Medulla oblongata (tissue), 1 donor: ENCODE measurements around the gene VAC14.
A peak's percentile ranks its signal among the peaks of the same experiment; 100 is the strongest.
"Not testable (repeated sequence)": the region's sequence is repeated elsewhere in the genome, so short reads cannot be mapped to it uniquely, and the experiment has no call there.

Experiments used
- DNase-seq: peaks from one replicate; pipeline ENCODE4 v3.0.0-alpha.2; 2015; ENCODE audit errors: extremely low spot score

VAC14 gene

GRCh38 chr16:70743791-70744190, 57.2 kb downstream of the VAC14 start:
- DNase-seq: no peak

GRCh38 chr16:70742967-70743366, 58.0 kb downstream of the VAC14 start:
- not testable (repeated sequence) for DNase-seq

DNA sequence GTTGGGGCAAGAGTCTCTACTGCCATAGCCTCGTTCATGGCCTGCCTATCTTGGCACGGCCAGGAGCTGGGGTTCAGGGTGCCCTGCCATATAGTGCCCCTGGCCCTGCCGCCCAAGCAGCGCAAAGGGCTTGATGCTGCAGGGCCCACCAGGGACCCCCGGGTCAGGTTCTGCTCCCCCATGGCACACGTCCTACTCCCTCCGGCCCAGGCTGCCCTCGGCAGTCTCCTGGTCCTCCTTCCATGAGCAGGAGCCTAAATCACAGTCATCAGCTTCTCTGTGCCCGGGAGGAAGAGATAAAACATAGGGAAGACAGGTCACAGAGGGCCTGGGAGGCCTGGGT, 59.2 kb downstream of the VAC14 start:
- no peak for DNase-seq

- no peak for DNase-seq
Measured at GRCh38 chr16:70740914-70741782, 59.8 kb downstream of the VAC14 start.

GRCh38 chr16:70740174-70740913, 60.6 kb downstream of the VAC14 start:
- DNase-seq: no peak

GRCh38 chr16:70739389-70739788, 61.6 kb downstream of the VAC14 start:
- DNase-seq: no peak

GRCh38 chr16:70738083-70738977, 62.6 kb downstream of the VAC14 start:
- DNase-seq: peak; percentile 67

- peak; percentile 59 for DNase-seq
Measured at GRCh38 chr16:70737377-70738082, 63.4 kb downstream of the VAC14 start.

- DNase-seq: no peak
Measured at GRCh38 chr16:70736465-70737376, 64.2 kb downstream of the VAC14 start.

DNA sequence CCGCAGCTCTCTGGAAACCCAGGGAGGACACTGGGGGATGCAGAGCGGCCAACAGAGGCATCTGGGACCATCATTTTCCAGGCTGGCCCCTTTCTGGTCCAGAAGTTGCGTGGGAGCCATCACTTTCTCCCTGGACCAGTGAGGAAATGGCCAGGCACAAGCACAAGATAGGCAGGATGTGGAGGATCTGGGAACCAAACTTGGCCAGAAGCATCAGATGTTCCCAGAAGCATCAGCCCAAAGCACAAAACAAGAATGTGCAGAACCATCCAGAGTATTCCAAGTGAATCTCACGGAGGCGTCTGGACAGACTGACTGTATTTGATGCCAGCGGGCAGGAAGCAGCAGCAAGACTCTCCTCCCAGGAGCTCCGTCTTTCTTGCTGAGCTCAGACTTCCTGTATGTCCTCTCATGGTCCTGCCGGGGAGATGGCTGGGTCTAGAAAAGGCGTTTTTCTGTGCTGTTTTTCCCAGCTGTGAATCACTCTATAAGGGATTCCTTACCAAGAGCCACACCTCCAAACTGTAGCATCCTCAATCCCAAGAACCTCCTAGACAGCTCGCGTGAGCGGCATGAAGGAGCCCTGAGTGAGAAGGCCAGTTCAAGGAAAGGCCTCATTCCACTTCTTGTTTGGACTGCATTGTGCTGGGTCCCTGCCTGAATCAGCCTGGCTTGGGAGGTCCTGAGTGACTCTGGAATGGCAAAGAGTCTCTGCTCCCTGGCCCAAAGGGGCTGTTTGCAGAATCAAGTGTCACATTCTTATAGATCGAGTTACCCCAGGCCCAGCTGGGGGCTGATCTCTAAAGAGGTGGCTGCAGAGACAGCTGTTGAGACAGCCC, 65.6 kb downstream of the VAC14 start:
- DNase-seq: no peak

DNA sequence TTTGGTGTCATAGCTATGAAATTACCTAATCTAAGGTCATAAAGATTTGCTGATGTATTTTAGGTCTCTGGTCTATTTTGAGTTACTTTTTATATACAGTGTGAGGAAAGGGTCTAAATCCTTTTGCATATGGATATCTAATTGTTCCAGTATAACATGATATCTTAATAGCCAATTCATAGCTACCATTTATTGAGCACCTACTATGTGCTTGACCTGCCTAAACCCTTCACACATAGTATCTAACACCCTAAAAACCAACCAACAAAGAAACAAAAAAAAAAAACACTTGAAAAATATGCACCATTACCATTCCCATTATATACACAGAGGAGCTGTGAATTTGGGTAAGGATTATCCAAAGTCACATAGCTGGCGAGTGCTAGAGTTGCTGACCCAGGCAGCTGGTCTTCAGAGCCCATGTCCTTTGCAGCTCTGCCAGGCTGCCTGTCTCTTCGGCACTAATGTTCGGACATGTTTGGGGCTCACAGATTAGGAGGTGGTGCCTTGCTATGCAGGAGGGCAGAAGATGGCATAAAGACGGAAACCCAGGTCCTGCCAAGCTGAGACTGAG, 66.3 kb downstream of the VAC14 start:
- no peak for DNase-seq

GRCh38 chr16:70730944-70731343, 70.0 kb downstream of the VAC14 start:
- DNase-seq: peak; percentile 72

DNA sequence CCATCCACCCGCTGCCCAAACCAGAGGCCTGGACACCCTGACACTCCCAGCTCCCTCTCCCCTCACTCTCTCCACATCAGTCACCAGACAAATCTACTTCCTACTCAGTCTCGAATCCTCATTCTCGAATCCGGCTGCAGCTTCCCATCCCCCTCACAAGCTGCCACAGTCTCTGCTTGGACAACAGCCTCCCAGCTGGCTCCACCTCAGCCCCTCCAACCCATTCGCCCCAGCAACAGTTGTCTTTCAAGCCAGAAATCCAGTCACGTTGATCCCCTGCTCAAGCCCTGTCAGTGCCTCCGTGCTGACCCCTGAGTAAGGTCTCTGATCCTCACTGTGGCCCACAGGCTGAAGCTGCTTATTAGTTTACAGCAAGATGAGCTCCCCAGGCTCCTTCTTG, 70.9 kb downstream of the VAC14 start:
- DNase-seq: peak; percentile 53

DNA sequence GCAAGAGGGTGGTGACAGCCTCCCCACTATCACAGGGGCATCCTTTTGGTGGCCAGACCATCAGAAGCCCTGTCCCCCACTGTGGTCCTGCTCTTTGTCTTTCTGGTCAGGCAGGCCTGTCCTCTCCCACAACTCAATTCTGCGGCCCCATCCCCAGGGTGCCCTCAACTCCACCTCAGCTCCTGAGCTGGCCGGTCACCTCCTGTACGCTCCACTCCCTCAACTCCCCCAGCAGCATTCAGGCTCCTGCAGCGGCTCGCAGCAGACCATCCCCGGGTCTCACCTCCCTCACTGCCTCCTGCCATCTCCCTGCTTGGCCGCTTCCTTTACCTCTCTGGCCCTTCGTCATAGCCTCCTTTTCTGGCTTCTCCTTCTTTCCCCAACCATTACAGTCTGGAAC, 71.7 kb downstream of the VAC14 start:
- DNase-seq: no peak

GRCh38 chr16:70728150-70728549, 72.8 kb downstream of the VAC14 start:
- DNase-seq: no peak

- DNase-seq: no peak
Measured at GRCh38 chr16:70726892-70727361, 74.0 kb downstream of the VAC14 start.

DNA sequence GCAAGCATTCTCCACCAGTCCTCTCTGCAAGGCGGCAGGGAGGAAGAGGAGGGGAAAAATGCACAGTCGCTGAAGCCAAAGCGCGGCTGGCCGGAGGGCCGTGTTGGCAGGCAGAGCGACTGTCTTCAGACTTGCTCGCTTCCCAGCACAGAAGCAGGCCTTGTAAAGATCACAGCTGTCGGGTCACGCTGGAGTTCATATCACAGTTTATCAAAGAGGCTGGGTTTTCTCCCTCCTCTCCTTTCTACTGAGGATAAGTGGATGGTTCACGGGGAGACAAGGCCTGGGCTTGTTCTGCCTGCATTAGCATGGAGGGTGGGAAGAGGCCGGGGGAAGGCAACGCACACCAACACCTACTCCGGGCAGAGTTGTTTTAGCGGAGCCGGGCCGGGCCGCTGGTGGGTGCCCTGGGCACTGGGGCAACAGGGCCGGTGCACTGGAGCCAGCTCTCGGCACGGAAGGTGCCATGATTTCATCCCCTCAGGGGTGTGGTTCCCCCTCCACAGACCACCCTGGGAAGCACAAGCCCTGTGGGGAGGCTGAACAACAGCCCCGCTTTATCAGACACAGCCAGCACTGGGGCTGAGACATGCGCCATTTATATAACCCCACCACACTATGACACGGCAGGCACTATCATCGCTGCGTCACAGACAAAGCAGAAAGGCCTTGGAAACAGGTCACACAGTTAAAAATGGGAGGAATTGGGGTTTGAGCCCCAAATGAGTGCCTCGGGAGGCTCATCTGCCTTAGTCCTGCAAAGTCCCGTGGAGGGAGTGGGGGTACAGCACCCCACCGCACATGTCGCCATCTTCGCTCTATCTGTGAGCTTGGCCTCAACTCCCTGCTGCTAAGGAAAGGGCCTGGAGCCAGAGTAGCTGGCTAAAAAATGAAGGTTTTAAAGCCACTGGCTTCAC, 74.8 kb downstream of the VAC14 start:
- DNase-seq: peak; percentile 94
